ENCODE data around the gene SLC17A9.

Gene SLC17A9

GRCh38 chr20:62952373-62952967 lies at the start of gene SLC17A9:
SLC17A9 (plus strand) TSS chr20:62952709; CDS start chr20:62952831, 122 bp downstream.
- no peak for DNase-seq

GRCh38 chr20:62902926-62903615 lies 49.4 kb upstream of the SLC17A9 start:
- DNase-seq: no peak

- DNase-seq: no peak
These were observed 46.9 kb upstream of the SLC17A9 start for GRCh38 chr20:62905536-62906117.

- no peak for DNase-seq
These were observed 46.3 kb upstream of the SLC17A9 start for GRCh38 chr20:62906209-62906608.

- no peak for DNase-seq
These were observed 45.7 kb upstream of the SLC17A9 start for GRCh38 chr20:62906647-62907375.

GRCh38 chr20:62907384-62908317 lies 44.9 kb upstream of the SLC17A9 start:
- no peak for DNase-seq

- no peak for DNase-seq
These were observed 43.3 kb upstream of the SLC17A9 start for GRCh38 chr20:62908971-62909791.

- no peak for DNase-seq
These were observed 42.2 kb upstream of the SLC17A9 start for GRCh38 chr20:62910217-62910766.

- no peak for DNase-seq
These were observed 41.6 kb upstream of the SLC17A9 start for GRCh38 chr20:62910777-62911497.

- DNase-seq: no peak
These were observed 40.7 kb upstream of the SLC17A9 start for GRCh38 chr20:62911701-62912280.

GRCh38 chr20:62913043-62913630 lies 39.4 kb upstream of the SLC17A9 start:
- no peak for DNase-seq

- DNase-seq: no peak
These were observed 38.1 kb upstream of the SLC17A9 start for GRCh38 chr20:62914436-62914835.

GRCh38 chr20:62914970-62915457 lies 37.5 kb upstream of the SLC17A9 start:
- no peak for DNase-seq

- DNase-seq: no peak
These were observed 35.6 kb upstream of the SLC17A9 start for GRCh38 chr20:62916703-62917476.

GRCh38 chr20:62917720-62918119 lies 34.8 kb upstream of the SLC17A9 start:
- no peak for DNase-seq

GRCh38 chr20:62918147-62918546 lies 34.4 kb upstream of the SLC17A9 start:
- no peak for DNase-seq

- peak in 1 of 2 experiments; percentile 31 for DNase-seq
These were observed 33.7 kb upstream of the SLC17A9 start for GRCh38 chr20:62918831-62919230.

- DNase-seq: no peak
These were observed 32.4 kb upstream of the SLC17A9 start for GRCh38 chr20:62920039-62920645.
